Upper lobe of left lung (tissue), 4 donors: ENCODE data around the gene ARMC6.

ENCODE experiments used
- CTCF ChIP-seq, 6 experiments: fragments of 450-650 bp in 4 of 6; fragments of 200-600 bp in 2 of 6; sonication (generic) in 2 of 6; IDR thresholded peaks; one replicate each; pipeline ENCODE4 v1.5.1; 2016 to 2019; ENCODE audit warnings: antibody characterized with exemption in 6 of 6
- POLR2A ChIP-seq, 4 donors: fragments of 450-650 bp; IDR thresholded peaks; one replicate each; pipeline ENCODE4 v1.5.1; 2016 to 2017; ENCODE audit warnings: antibody characterized with exemption in 4 of 4, mild to moderate bottlenecking in 2 of 4

GRCh38 chr19:19103167-19103566 lies 69.8 kb downstream of the ARMC6 start:
- TF ChIP-seq CTCF (IDR thresholded peaks at IDR 0.05) (no peak), POLR2A (IDR thresholded peaks at IDR 0.05) (no peak)
